ENCODE data around the gene ZNF410.

ZNF410 gene

DNA sequence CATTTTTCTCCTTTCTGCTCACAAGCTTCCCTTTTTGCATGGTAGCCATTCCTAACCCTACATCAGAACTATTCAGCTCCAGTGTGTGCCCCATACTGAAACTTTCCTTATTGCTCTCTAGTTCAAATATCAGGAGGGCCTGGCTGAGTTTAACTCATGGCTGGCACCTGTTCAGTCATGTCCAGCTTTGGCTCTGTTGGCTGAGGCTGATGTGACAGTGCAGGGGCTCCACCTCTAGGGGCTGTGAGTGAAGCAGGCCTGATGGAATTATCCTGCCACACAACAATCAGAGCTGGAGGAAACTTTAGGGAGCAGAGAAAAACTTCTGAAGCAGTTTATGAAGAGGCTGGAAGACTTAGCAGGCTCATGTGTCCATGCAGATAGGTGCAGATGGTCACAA lies 71.9 kb downstream of the ZNF410 start:
- DNase-seq = no peak

DNA sequence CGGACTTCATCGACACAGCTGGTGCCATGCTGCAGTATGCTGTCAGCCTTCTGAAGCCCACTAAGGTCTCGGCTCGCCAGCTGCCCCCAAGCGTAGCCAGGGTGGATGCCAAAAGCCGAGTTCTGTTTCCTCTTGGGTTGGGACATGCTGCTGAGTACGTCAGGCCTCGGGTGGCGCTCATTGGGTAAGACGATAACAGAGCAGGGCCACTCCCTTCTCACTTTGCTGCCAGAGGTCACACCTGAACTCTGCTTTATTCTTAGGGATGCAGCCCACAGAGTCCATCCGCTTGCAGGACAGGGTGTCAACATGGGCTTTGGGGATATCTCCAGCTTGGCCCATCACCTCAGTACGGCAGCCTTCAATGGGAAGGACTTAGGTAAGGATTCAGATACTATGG lies 74.5 kb downstream of the ZNF410 start:
- no peak for DNase-seq

GRCh38 chr14:73965216-73965615 lies 78.6 kb downstream of the ZNF410 start:
- DNase-seq = no peak

- DNase-seq = no peak
Observed at GRCh38 chr14:73968885-73969284, 82.2 kb downstream of the ZNF410 start.

- DNase-seq = no peak
Observed at GRCh38 chr14:73973497-73973896, 86.8 kb downstream of the ZNF410 start.

DNA sequence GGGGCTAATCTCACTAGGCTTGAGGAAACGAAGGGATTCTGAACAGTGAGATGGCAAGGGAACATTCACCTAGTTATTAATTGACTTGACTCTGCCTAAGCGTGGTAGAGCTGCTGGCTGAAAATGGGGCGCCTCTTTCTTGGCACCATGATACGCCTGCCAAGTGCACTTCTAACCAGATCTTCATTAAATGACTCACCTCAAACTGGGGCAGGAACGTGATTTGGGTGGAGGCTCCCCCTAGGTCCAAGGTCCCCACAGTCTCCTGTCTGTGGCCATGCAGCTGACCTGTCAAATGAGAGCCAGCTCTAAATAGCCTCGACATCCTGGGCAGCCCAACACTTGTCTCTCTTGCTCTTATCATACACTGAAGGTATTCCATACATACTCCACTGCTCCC lies 89.5 kb downstream of the ZNF410 start:
- DNase-seq = no peak

DNA sequence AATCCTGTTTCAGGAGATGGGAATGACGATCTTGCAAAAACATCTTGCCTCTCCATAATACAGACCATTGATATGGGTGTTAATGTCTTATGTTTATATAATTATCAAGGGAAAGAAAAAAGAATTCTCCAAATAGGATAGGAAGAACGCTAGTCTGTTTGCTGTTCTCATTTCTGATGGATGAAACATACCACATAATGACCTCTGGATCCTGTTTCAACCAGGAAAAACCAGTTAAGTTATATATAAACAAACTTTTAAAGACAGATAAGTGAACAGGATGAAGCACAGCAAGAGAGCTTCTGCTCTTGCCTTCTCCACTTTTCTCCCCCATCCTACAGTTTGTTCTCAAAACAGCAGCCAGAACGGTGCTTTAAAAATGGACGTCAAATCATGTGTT lies 91.2 kb downstream of the ZNF410 start:
- no peak for DNase-seq

Data from NK-92 treated with Interleukin-12 subunit alpha and Interleukin-12 subunit beta, amount 100 ng/mL, for 24 hours (cell line).